Astrocyte (in vitro differentiated cells and primary cell): ENCODE results near the gene ADGRF3. TPM values are rescaled to one million over a fixed set of nuclear protein-coding genes. Genes with fewer than 3 reads are reported as not detected.
A peak's percentile ranks its signal among the peaks of the same experiment; 100 is the strongest.

Experiments
- DNase-seq: peaks from one replicate; pipeline ENCODE4 v3.0.0-alpha.2; 2010; ENCODE audit warnings: low read depth
- FAIRE-seq: peaks from 2 replicates; lab custom pipeline; 2011; peaks lifted over from hg19 to GRCh38; lab: Jason Lieb, UNC
- H2AFZ ChIP-seq: 2 replicates; pipeline ENCODE4 v1.6.0; 2012; ENCODE audit warnings: low read depth, low read length, inconsistent platforms
- H3K27ac ChIP-seq: 2 replicates; pipeline ENCODE4 v1.5.1; 2011; ENCODE audit warnings: low read depth, low read length, inconsistent platforms
- H3K27me3 ChIP-seq: 2 replicates; pipeline ENCODE4 v1.6.0; 2011; ENCODE audit warnings: low read length, inconsistent platforms; ENCODE audit not compliant: insufficient read depth
- H3K36me3 ChIP-seq: 2 replicates; pipeline ENCODE4 v1.5.1; 2011; ENCODE audit warnings: low read length, inconsistent platforms; ENCODE audit not compliant: insufficient read depth
- H3K4me1 ChIP-seq: 2 replicates; pipeline ENCODE4 v1.5.1; 2011; ENCODE audit warnings: low read length, inconsistent platforms; ENCODE audit not compliant: insufficient read depth
- H3K4me2 ChIP-seq: 2 replicates; pipeline ENCODE4 v1.6.0; 2012; ENCODE audit warnings: low read length, inconsistent platforms
- H3K4me3 ChIP-seq: 2 replicates; pipeline ENCODE4 v1.5.1; 2011; ENCODE audit warnings: low read depth, mild to moderate bottlenecking, low read length, inconsistent platforms; ENCODE audit not compliant: insufficient read depth
- H3K79me2 ChIP-seq: 2 replicates; pipeline ENCODE4 v1.6.0; 2012; ENCODE audit warnings: mild to moderate bottlenecking, low read length, inconsistent platforms; ENCODE audit not compliant: insufficient read depth
- H3K9ac ChIP-seq: 2 replicates; pipeline ENCODE4 v1.6.0; 2012; ENCODE audit warnings: mild to moderate bottlenecking, low read length, inconsistent platforms
- H3K9me3 ChIP-seq: 2 replicates; pipeline ENCODE4 v1.5.1; 2012; ENCODE audit warnings: low read depth, mild to moderate bottlenecking, low read length, inconsistent platforms; ENCODE audit not compliant: insufficient read depth
- H4K20me1 ChIP-seq: 2 replicates; pipeline ENCODE4 v1.6.0; 2012; ENCODE audit warnings: low read length, inconsistent platforms; ENCODE audit not compliant: insufficient read depth
- H3K27ac Mint-ChIP-seq: one replicate; pipeline ENCODE4 v1.8.0; 2021; ENCODE audit warnings: mild to moderate bottlenecking, mixed read lengths; ENCODE audit not compliant: unreplicated experiment
- H3K27me3 Mint-ChIP-seq: one replicate; pipeline ENCODE4 v1.8.0; 2021; ENCODE audit warnings: low read depth, mixed read lengths; ENCODE audit not compliant: unreplicated experiment
- H3K36me3 Mint-ChIP-seq: one replicate; pipeline ENCODE4 v1.8.0; 2021; ENCODE audit warnings: low read depth, mixed read lengths; ENCODE audit not compliant: unreplicated experiment
- H3K4me1 Mint-ChIP-seq: one replicate; pipeline ENCODE4 v1.8.0; 2021; ENCODE audit warnings: low read depth, mixed read lengths; ENCODE audit not compliant: unreplicated experiment
- H3K4me3 Mint-ChIP-seq: one replicate; pipeline ENCODE4 v1.8.0; 2021; ENCODE audit warnings: mild to moderate bottlenecking, moderate library complexity, mixed read lengths; ENCODE audit not compliant: unreplicated experiment
- H3K9me3 Mint-ChIP-seq: one replicate; pipeline ENCODE4 v1.8.0; 2021; ENCODE audit warnings: mild to moderate bottlenecking, mixed read lengths; ENCODE audit not compliant: unreplicated experiment
- EZH2 ChIP-seq: IDR thresholded peaks from 2 replicates; pipeline ENCODE4 v1.6.1; 2012; ENCODE audit warnings: mild to moderate bottlenecking, low read length, inconsistent platforms; ENCODE audit not compliant: insufficient read depth
- total RNA-seq: library from RNA; stranded (reverse); gene quantifications from 2 replicates; pipeline ENCODE4 v1.2.1, GENCODE V29; 2021
- TF ChIP-seq, protein P1 (sequence below): IDR thresholded peaks from 2 replicates; pipeline ENCODE4 v1.5.1; 2011; ENCODE audit warnings: low read depth, mild to moderate bottlenecking, inconsistent platforms, low read length, moderate library complexity; ENCODE audit not compliant: insufficient read depth

Gene ADGRF3
- total RNA-seq, 1 donor from 2014 or later, result 0.16 TPM

DNA sequence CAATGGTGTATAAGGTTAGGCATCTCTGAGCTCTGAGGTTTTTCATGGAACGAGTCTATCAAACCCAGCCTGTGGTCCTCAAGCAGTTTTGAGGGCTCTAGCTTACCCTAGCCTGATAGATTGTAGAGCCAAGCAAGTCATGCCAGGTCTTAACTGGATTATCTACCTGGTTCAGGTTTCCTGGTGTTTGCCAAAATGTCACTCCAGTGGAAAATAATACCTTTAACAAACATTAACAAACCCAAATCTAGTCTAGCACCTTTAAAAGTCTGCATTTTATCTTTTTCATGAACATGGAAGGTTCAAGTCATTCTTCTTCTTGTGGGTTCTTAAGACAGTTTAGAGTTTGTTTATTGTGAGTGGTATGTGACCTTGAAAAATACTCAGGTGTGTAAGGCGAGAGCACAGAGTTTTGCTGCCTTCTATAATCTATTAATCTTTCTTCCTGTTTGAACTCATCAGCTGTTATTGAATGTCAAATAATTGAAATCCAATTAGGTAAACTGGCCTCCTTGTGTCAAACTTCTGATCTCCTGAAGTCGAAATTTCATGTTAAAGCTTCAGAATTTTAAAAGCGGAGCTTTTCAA is 13.4 kb upstream of the ADGRF3 start:
- no peaks in the 10 kb centered on the region for H3K27me3 ChIP-seq
- Mint-ChIP-seq H3K4me1 (peaks cover 23% of the 10 kb centered on the region), H3K36me3 (peaks cover 2% of the 10 kb centered on the region), H3K27me3 (no peaks in the 10 kb centered on the region), H3K4me3 (no peak overlapping the region), H3K9me3 (no peaks in the 10 kb centered on the region), H3K27ac (no peak overlapping the region)
- no peak overlapping the region for H3K4me2 ChIP-seq
- H3K4me1 ChIP-seq, result peaks cover 20% of the 10 kb centered on the region
- DNase-seq (no peak), FAIRE-seq (no peak)
- H3K36me3 ChIP-seq, result no peaks in the 10 kb centered on the region
- no peak overlapping the region for H3K27ac ChIP-seq
- H3K4me3 ChIP-seq, result no peak overlapping the region
- TF ChIP-seq, protein P1, sequence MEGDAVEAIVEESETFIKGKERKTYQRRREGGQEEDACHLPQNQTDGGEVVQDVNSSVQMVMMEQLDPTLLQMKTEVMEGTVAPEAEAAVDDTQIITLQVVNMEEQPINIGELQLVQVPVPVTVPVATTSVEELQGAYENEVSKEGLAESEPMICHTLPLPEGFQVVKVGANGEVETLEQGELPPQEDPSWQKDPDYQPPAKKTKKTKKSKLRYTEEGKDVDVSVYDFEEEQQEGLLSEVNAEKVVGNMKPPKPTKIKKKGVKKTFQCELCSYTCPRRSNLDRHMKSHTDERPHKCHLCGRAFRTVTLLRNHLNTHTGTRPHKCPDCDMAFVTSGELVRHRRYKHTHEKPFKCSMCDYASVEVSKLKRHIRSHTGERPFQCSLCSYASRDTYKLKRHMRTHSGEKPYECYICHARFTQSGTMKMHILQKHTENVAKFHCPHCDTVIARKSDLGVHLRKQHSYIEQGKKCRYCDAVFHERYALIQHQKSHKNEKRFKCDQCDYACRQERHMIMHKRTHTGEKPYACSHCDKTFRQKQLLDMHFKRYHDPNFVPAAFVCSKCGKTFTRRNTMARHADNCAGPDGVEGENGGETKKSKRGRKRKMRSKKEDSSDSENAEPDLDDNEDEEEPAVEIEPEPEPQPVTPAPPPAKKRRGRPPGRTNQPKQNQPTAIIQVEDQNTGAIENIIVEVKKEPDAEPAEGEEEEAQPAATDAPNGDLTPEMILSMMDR, result no peak
- TF ChIP-seq EZH2, result no peak
- no peaks in the 10 kb centered on the region for H3K9me3 ChIP-seq
- H3K9ac ChIP-seq, result no peak overlapping the region
- H4K20me1 ChIP-seq, result peaks cover 56% of the 10 kb centered on the region
- H3K79me2 ChIP-seq, result peaks cover 86% of the 10 kb centered on the region
- H2AFZ ChIP-seq, result no peak overlapping the region

GRCh38 chr2:26356771-26357170 is 10.2 kb upstream of the ADGRF3 start:
- H3K27ac ChIP-seq, result no peak overlapping the region
- H3K4me1 Mint-ChIP-seq, result peaks cover 27% of the 10 kb centered on the region
- no peaks in the 10 kb centered on the region for H3K9me3 Mint-ChIP-seq
- FAIRE-seq (no peak), DNase-seq (peak; percentile 34)
- H3K36me3 Mint-ChIP-seq, result peaks cover 2% of the 10 kb centered on the region
- no peaks in the 10 kb centered on the region for H3K27me3 Mint-ChIP-seq
- no peaks in the 10 kb centered on the region for H3K27me3 ChIP-seq
- no peak overlapping the region for H3K4me3 ChIP-seq
- H3K27ac Mint-ChIP-seq, result no peak overlapping the region
- H3K4me2 ChIP-seq, result peak overlapping the region; percentile 22
- H3K79me2 ChIP-seq, result peaks cover 89% of the 10 kb centered on the region
- no peak overlapping the region for H3K9ac ChIP-seq
- H3K9me3 ChIP-seq, result no peaks in the 10 kb centered on the region
- H3K4me1 ChIP-seq, result peaks cover 22% of the 10 kb centered on the region
- no peak overlapping the region for H3K4me3 Mint-ChIP-seq
- peaks cover 39% of the 10 kb centered on the region for H4K20me1 ChIP-seq
- no peaks in the 10 kb centered on the region for H3K36me3 ChIP-seq
- H2AFZ ChIP-seq, result no peak overlapping the region
- TF ChIP-seq, protein P1, result no peak
- no peak for TF ChIP-seq EZH2

- Histone ChIP-seq H3K79me2 (peaks cover 89% of the 10 kb centered on the region), H3K36me3 (no peaks in the 10 kb centered on the region), H3K9me3 (no peaks in the 10 kb centered on the region), H3K4me3 (no peak overlapping the region), H3K27ac (peak overlapping the region; percentile 45), H3K27me3 (no peaks in the 10 kb centered on the region), H3K4me1 (peaks cover 22% of the 10 kb centered on the region), H3K4me2 (peak overlapping the region; percentile 64), H3K9ac (no peak overlapping the region), H4K20me1 (peaks cover 38% of the 10 kb centered on the region), H2AFZ (no peak overlapping the region)
- H3K27ac Mint-ChIP-seq, result peak overlapping the region; percentile 43
- H3K27me3 Mint-ChIP-seq, result no peaks in the 10 kb centered on the region
- H3K36me3 Mint-ChIP-seq, result peaks cover 6% of the 10 kb centered on the region
- peaks cover 27% of the 10 kb centered on the region for H3K4me1 Mint-ChIP-seq
- H3K9me3 Mint-ChIP-seq, result no peaks in the 10 kb centered on the region
- TF ChIP-seq EZH2, result no peak
- TF ChIP-seq, protein P1, result no peak
- H3K4me3 Mint-ChIP-seq, result peak overlapping the region; percentile 29
- DNase-seq, result no peak
- no peak for FAIRE-seq
These were observed 9.5 kb upstream of the ADGRF3 start for GRCh38 chr2:26356111-26356510.
